Brain microvascular endothelial cell (primary cell): Measurements from ENCODE around the gene WDR47.
"Not testable (repeated sequence)": the region's sequence is repeated elsewhere in the genome, so short reads cannot be mapped to it uniquely, and the experiment has no call there.

ENCODE experiments used
- DNase-seq: peaks from one replicate; pipeline ENCODE4 v3.0.0-alpha.2; 2020
- H3K27ac ChIP-seq: fragments of 250-450 bp; sonication (Bioruptor Pico); 2 replicates; pipeline ENCODE4 v1.5.1; 2020; ENCODE audit warnings: mild to moderate bottlenecking, moderate library complexity
- H3K27me3 ChIP-seq: fragments of 250-450 bp; sonication (Bioruptor Pico); replicated peaks from 2 replicates; pipeline ENCODE4 v1.5.1; 2020; ENCODE audit warnings: mild to moderate bottlenecking
- H3K36me3 ChIP-seq: fragments of 250-450 bp; sonication (Bioruptor Pico); replicated peaks from 2 replicates; pipeline ENCODE4 v1.5.1; 2020; ENCODE audit warnings: mild to moderate bottlenecking
- H3K4me3 ChIP-seq: 2 replicates; pipeline ENCODE4 v1.5.1; 2011; ENCODE audit warnings: low read depth, mild to moderate bottlenecking, control low read depth, low read length, moderate library complexity
- CTCF ChIP-seq: IDR thresholded peaks from 2 replicates; pipeline ENCODE4 v1.5.1; 2011; ENCODE audit warnings: low read depth, mild to moderate bottlenecking, moderate library complexity, low read length, control low read depth, inconsistent platforms; ENCODE audit errors: missing control alignments
- in situ Hi-C: cut with HindIII; loops from 2 replicates; pipeline ENCODE4 v1.10.0; 2017; ENCODE audit warnings: low sequenced_read_pairs, low pct_ligation_motif_present

Gene WDR47

GRCh38 chr1:108947871-108948525, 93.9 kb downstream of the WDR47 start:
- Histone ChIP-seq H3K4me3 (no peak overlapping the region), H3K27ac (no peak overlapping the region), H3K36me3 (peaks cover 2% of the 10 kb centered on the region), H3K27me3 (no peaks in the 10 kb centered on the region)
- TF ChIP-seq CTCF: no peak
- no peak for DNase-seq
- in situ Hi-C loops: no loop called here

- TF ChIP-seq CTCF: no peak
- DNase-seq: no peak
- no peaks in the 10 kb centered on the region for H3K27me3 ChIP-seq
- no peak overlapping the region for H3K4me3 ChIP-seq
- no peak overlapping the region for H3K27ac ChIP-seq
- in situ Hi-C loops: no loop called here
- peaks cover 43% of the 10 kb centered on the region for H3K36me3 ChIP-seq
Measured at GRCh38 chr1:108936170-108936569, 105.7 kb downstream of the WDR47 start.

- no peak for TF ChIP-seq CTCF
- in situ Hi-C loops: no loop called here
- H3K27me3 ChIP-seq: no peaks in the 10 kb centered on the region
- H3K4me3 ChIP-seq: no peak overlapping the region
- H3K27ac ChIP-seq: no peak overlapping the region
- H3K36me3 ChIP-seq: peaks cover 44% of the 10 kb centered on the region
- DNase-seq: no peak
Measured at GRCh38 chr1:108933944-108934343, 108.0 kb downstream of the WDR47 start.

GRCh38 chr1:108927565-108927964, 114.3 kb downstream of the WDR47 start:
- H3K27ac ChIP-seq, in situ Hi-C loops, H3K27me3 ChIP-seq, H3K4me3 ChIP-seq, DNase-seq: not testable (repeated sequence)
- H3K36me3 ChIP-seq: peaks cover 28% of the 10 kb centered on the region

- in situ Hi-C loops: no loop called here
- H3K4me3 ChIP-seq: no peak overlapping the region
- H3K27ac ChIP-seq: no peak overlapping the region
- no peaks in the 10 kb centered on the region for H3K27me3 ChIP-seq
- no peak for DNase-seq
- no peak for TF ChIP-seq CTCF
- H3K36me3 ChIP-seq: peaks cover 19% of the 10 kb centered on the region
Measured at GRCh38 chr1:108925920-108926319, 116.0 kb downstream of the WDR47 start.
